Measurements from ENCODE around the gene SPEN.
A peak's percentile ranks its signal among the peaks of the same experiment; 100 is the strongest.

SPEN gene

DNA sequence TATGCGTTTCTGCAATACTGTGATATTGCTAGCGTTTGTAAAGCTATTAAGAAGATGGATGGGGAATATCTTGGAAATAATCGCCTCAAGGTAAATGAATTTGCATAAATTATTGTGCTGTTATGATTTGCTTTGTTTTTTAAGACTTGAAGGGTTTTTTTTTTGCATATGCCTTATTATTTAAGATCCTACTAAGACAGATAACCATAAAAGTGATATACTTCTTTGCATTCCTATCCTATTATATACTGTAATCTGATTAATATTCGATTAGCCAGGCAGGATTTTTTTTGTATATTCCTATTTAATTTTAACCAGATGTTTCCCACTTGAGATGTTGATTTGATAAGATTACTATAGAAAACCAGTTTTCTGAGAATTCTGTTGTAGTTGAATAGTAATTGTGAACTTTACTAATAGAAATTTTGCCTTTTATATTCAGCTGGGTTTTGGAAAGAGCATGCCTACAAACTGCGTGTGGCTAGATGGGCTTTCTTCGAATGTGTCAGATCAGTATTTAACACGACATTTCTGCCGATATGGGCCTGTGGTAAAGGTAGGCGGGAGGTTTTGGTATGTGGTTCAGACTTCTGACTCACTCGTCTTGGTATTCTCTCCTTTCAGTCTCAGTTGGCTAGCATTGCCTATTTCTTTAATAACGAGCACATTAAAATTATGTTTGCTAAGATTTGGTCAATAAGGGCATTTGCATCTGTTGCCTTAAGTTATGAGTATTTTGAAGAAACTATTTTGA, 71.6 kb downstream of the SPEN start:
- TF ChIP-seq, protein P1, sequence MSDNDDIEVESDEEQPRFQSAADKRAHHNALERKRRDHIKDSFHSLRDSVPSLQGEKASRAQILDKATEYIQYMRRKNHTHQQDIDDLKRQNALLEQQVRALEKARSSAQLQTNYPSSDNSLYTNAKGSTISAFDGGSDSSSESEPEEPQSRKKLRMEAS (IDR thresholded peaks at IDR 0.05): peak; percentile 44; the same call in 1 of the 2 replicates
- peak; percentile 67 for TF ChIP-seq TEAD4 (IDR thresholded peaks at IDR 0.05)
- TF ChIP-seq, protein P2, sequence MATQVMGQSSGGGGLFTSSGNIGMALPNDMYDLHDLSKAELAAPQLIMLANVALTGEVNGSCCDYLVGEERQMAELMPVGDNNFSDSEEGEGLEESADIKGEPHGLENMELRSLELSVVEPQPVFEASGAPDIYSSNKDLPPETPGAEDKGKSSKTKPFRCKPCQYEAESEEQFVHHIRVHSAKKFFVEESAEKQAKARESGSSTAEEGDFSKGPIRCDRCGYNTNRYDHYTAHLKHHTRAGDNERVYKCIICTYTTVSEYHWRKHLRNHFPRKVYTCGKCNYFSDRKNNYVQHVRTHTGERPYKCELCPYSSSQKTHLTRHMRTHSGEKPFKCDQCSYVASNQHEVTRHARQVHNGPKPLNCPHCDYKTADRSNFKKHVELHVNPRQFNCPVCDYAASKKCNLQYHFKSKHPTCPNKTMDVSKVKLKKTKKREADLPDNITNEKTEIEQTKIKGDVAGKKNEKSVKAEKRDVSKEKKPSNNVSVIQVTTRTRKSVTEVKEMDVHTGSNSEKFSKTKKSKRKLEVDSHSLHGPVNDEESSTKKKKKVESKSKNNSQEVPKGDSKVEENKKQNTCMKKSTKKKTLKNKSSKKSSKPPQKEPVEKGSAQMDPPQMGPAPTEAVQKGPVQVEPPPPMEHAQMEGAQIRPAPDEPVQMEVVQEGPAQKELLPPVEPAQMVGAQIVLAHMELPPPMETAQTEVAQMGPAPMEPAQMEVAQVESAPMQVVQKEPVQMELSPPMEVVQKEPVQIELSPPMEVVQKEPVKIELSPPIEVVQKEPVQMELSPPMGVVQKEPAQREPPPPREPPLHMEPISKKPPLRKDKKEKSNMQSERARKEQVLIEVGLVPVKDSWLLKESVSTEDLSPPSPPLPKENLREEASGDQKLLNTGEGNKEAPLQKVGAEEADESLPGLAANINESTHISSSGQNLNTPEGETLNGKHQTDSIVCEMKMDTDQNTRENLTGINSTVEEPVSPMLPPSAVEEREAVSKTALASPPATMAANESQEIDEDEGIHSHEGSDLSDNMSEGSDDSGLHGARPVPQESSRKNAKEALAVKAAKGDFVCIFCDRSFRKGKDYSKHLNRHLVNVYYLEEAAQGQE (IDR thresholded peaks at IDR 0.05; ENCODE audit: low read depth): no peak

DNA sequence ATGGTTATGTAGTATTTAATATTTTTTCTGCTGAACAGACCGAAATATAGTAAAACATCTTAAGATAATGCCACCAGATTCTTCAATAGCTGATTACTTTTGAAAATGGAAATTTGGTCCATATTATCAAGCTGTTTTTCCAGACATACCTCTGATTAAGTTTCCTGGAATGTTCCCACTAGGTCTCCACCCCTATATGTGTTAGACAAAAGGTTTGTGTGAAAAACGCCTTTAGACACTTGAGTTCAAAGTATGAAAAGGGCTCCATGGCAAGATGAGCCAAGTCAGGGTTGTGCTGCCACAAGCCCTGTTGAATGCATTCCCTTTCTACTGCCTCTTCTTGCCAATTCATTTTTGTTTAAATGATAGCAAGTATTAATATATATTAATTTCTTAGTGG, 75.7 kb downstream of the SPEN start:
- TF ChIP-seq TEAD4 (IDR thresholded peaks at IDR 0.05) (peak; percentile 37; the same call in 1 of the 2 replicates), RAD21 (IDR thresholded peaks at IDR 0.05; ENCODE audit: low read depth) (no peak)

DNA sequence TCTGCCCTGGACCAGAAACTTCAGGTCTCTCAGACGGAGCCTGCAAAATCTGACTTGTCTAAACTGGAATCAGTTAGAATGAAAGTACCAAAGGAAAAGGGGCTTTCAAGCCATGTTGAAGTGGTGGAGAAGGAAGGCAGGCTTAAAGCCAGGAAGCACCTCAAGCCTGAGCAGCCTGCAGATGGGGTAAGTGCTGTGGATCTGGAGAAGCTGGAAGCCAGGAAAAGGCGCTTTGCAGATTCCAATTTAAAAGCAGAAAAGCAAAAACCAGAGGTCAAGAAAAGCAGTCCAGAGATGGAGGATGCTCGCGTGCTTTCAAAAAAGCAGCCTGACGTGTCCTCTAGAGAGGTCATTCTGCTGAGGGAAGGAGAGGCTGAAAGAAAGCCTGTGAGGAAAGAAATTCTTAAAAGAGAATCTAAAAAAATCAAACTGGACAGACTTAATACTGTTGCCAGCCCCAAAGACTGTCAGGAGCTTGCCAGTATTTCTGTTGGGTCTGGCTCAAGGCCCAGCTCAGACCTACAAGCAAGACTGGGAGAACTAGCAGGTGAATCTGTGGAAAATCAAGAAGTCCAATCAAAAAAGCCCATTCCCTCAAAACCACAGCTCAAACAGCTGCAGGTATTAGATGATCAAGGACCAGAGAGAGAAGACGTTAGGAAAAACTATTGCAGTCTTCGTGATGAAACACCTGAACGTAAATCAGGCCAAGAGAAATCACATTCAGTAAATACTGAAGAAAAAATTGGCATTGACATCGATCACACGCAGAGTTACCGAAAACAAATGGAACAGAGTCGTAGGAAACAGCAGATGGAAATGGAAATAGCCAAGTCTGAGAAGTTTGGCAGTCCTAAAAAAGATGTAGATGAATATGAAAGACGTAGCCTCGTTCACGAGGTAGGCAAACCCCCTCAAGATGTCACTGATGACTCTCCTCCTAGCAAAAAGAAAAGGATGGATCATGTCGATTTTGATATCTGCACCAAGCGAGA, 81.8 kb downstream of the SPEN start:
- TF ChIP-seq YY1 (IDR thresholded peaks at IDR 0.05; ENCODE audit: low read depth) (no peak), FOXM1 (IDR thresholded peaks at IDR 0.05; ENCODE audit: borderline replicate concordance, low read depth) (no peak), ZBTB7A (IDR thresholded peaks at IDR 0.05; ENCODE audit: low read depth) (no peak), RAD21 (IDR thresholded peaks at IDR 0.05; ENCODE audit: low read depth) (no peak), NFIC (IDR thresholded peaks at IDR 0.05) (no peak), CEBPB (IDR thresholded peaks at IDR 0.05) (no peak), TEAD4 (IDR thresholded peaks at IDR 0.05) (no peak), EGR1 (IDR thresholded peaks at IDR 0.05) (no peak), TCF12 (IDR thresholded peaks at IDR 0.05; ENCODE audit: low read depth) (no peak), EP300 (IDR thresholded peaks at IDR 0.05; ENCODE audit: borderline replicate concordance) (no peak), TAF1 (IDR thresholded peaks at IDR 0.05; ENCODE audit: low read depth) (no peak), CREB1 (IDR thresholded peaks at IDR 0.05; ENCODE audit: low read depth) (no peak)
- TF ChIP-seq, protein P3, sequence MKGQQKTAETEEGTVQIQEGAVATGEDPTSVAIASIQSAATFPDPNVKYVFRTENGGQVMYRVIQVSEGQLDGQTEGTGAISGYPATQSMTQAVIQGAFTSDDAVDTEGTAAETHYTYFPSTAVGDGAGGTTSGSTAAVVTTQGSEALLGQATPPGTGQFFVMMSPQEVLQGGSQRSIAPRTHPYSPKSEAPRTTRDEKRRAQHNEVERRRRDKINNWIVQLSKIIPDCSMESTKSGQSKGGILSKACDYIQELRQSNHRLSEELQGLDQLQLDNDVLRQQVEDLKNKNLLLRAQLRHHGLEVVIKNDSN (IDR thresholded peaks at IDR 0.05): no peak
- TF ChIP-seq, protein P2 (IDR thresholded peaks at IDR 0.05; ENCODE audit: low read depth): no peak
- TF ChIP-seq, protein P1 (IDR thresholded peaks at IDR 0.05): no peak

DNA sequence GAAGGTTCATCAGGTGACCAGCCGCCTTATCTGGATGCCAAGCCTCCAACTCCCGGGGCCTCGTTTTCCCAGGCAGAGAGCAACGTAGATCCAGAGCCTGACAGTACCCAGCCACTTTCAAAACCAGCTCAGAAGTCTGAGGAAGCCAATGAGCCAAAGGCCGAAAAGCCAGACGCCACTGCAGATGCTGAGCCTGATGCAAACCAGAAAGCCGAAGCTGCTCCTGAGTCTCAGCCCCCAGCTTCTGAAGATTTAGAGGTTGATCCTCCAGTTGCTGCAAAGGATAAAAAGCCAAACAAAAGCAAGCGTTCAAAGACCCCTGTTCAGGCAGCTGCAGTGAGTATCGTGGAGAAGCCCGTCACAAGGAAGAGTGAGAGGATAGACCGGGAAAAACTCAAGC, 83.9 kb downstream of the SPEN start:
- TF ChIP-seq CREB1 (IDR thresholded peaks at IDR 0.05; ENCODE audit: low read depth) (no peak), EP300 (IDR thresholded peaks at IDR 0.05; ENCODE audit: borderline replicate concordance) (no peak)

DNA sequence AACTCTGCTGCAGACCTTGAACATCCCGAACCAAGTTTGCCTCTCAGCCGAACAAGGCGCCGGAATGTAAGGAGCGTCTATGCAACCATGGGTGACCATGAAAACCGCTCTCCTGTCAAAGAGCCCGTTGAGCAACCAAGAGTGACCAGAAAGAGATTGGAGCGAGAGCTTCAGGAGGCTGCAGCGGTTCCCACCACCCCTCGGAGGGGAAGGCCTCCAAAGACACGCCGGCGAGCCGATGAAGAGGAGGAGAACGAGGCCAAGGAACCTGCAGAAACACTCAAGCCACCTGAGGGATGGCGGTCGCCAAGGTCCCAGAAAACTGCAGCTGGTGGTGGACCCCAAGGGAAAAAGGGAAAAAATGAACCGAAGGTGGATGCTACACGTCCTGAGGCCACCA, 84.4 kb downstream of the SPEN start:
- no peak for TF ChIP-seq RAD21 (IDR thresholded peaks at IDR 0.05; ENCODE audit: low read depth)
- no peak for TF ChIP-seq TCF12 (IDR thresholded peaks at IDR 0.05; ENCODE audit: low read depth)
- TF ChIP-seq, protein P3 (IDR thresholded peaks at IDR 0.05): no peak

DNA sequence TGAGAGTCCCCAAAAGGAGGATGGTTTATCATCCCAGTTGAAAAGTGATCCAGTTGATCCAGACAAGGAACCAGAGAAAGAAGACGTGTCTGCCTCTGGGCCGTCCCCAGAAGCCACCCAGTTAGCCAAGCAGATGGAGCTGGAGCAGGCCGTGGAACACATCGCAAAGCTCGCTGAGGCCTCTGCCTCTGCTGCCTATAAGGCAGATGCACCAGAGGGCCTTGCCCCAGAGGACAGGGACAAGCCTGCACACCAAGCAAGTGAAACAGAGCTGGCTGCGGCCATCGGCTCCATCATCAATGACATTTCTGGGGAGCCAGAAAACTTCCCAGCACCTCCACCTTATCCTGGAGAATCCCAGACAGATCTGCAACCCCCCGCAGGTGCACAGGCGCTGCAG, 85.1 kb downstream of the SPEN start:
- TF ChIP-seq NFIC (IDR thresholded peaks at IDR 0.05): no peak

DNA sequence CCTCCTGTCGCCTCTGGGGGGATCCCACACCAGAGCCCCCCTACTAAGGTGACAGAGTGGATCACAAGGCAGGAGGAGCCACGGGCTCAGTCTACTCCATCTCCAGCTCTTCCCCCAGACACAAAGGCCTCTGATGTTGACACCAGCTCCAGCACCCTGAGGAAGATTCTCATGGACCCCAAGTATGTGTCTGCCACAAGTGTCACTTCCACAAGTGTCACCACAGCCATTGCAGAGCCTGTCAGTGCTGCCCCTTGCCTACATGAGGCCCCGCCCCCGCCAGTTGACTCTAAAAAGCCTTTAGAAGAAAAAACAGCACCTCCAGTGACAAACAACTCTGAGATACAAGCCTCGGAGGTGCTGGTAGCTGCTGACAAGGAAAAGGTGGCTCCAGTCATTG, 86.2 kb downstream of the SPEN start:
- TF ChIP-seq, protein P3 (IDR thresholded peaks at IDR 0.05): no peak
- TF ChIP-seq, protein P1 (IDR thresholded peaks at IDR 0.05): no peak

Measured in Ishikawa (cell line).